Measurements from ENCODE around the gene C16orf90.
"Not testable (repeated sequence)": the region's sequence is repeated elsewhere in the genome, so short reads cannot be mapped to it uniquely, and the experiment has no call there.

C16orf90 gene

GRCh38 chr16:3528406-3528805, 33.1 kb upstream of the C16orf90 start:
- Histone ChIP-seq H4K20me1 (ENCODE audit: insufficient read depth, low read length) (no peaks in the 10 kb centered on the region), H2AFZ (ENCODE audit: low read length) (no peak overlapping the region), H3K79me2 (ENCODE audit: low read length) (no peaks in the 10 kb centered on the region), H3F3A (ENCODE audit: insufficient read depth, low read length) (no peaks in the 10 kb centered on the region), H3K4me3 (ENCODE audit: low read length) (no peak overlapping the region), H3K4me2 (ENCODE audit: low read depth, low read length) (no peak overlapping the region), H3K36me3 (replicated peaks; ENCODE audit: insufficient read depth, low read length) (no peaks in the 10 kb centered on the region), H3K27me3 (replicated peaks; ENCODE audit: insufficient read depth, low read length) (no peaks in the 10 kb centered on the region), H3K9me3 (replicated peaks; ENCODE audit: insufficient read depth, low read length) (no peaks in the 10 kb centered on the region), H3K4me1 (ENCODE audit: low read length) (no peaks in the 10 kb centered on the region), H3K27ac (ENCODE audit: low read length) (no peak overlapping the region), H3K9me2 (replicated peaks; ENCODE audit: insufficient read depth, low read length) (no peaks in the 10 kb centered on the region), H3K9ac (ENCODE audit: low read length) (no peak overlapping the region)
- DNase-seq = no peak
- no peak for TF ChIP-seq EZH2phosphoT487 (IDR thresholded peaks at IDR 0.05; ENCODE audit: low read length)
- TF ChIP-seq CTCF (IDR thresholded peaks at IDR 0.05; ENCODE audit: low read length) = no peak
- TF ChIP-seq EZH2 (optimal IDR thresholded peaks at IDR 0.05; ENCODE audit: low read depth, low read length) = no peak

GRCh38 chr16:3527216-3527829, 32.0 kb upstream of the C16orf90 start:
- TF ChIP-seq CTCF (IDR thresholded peaks at IDR 0.05; ENCODE audit: low read length) = peak; percentile 51
- H2AFZ ChIP-seq (ENCODE audit: low read length); H4K20me1 ChIP-seq (ENCODE audit: insufficient read depth, low read length); H3K9ac ChIP-seq (ENCODE audit: low read length); H3K4me3 ChIP-seq (ENCODE audit: low read length); H3K4me1 ChIP-seq (ENCODE audit: low read length); H3K79me2 ChIP-seq (ENCODE audit: low read length); H3K27ac ChIP-seq (ENCODE audit: low read length); H3K9me3 ChIP-seq (replicated peaks; ENCODE audit: insufficient read depth, low read length); H3F3A ChIP-seq (ENCODE audit: insufficient read depth, low read length); H3K9me2 ChIP-seq (replicated peaks; ENCODE audit: insufficient read depth, low read length); H3K36me3 ChIP-seq (replicated peaks; ENCODE audit: insufficient read depth, low read length); H3K27me3 ChIP-seq (replicated peaks; ENCODE audit: insufficient read depth, low read length); H3K4me2 ChIP-seq (ENCODE audit: low read depth, low read length): not testable (repeated sequence)
- peak; percentile 53 for DNase-seq

GRCh38 chr16:3525951-3526350, 30.7 kb upstream of the C16orf90 start:
- no peaks in the 10 kb centered on the region for H3K79me2 ChIP-seq (ENCODE audit: low read length)
- no peaks in the 10 kb centered on the region for H3F3A ChIP-seq (ENCODE audit: insufficient read depth, low read length)
- H3K9ac ChIP-seq (ENCODE audit: low read length) = no peak overlapping the region
- H3K4me2 ChIP-seq (ENCODE audit: low read depth, low read length) = no peak overlapping the region
- H3K27ac ChIP-seq (ENCODE audit: low read length) = no peak overlapping the region
- H3K9me3 ChIP-seq (replicated peaks; ENCODE audit: insufficient read depth, low read length) = no peaks in the 10 kb centered on the region
- no peak for DNase-seq
- no peaks in the 10 kb centered on the region for H3K4me1 ChIP-seq (ENCODE audit: low read length)
- H2AFZ ChIP-seq (ENCODE audit: low read length) = no peak overlapping the region
- no peaks in the 10 kb centered on the region for H3K27me3 ChIP-seq (replicated peaks; ENCODE audit: insufficient read depth, low read length)
- H3K4me3 ChIP-seq (ENCODE audit: low read length) = no peak overlapping the region
- H4K20me1 ChIP-seq (ENCODE audit: insufficient read depth, low read length) = no peaks in the 10 kb centered on the region
- H3K9me2 ChIP-seq (replicated peaks; ENCODE audit: insufficient read depth, low read length) = no peaks in the 10 kb centered on the region
- no peak for TF ChIP-seq CTCF (IDR thresholded peaks at IDR 0.05; ENCODE audit: low read length)
- no peak for TF ChIP-seq EZH2phosphoT487 (IDR thresholded peaks at IDR 0.05; ENCODE audit: low read length)
- no peak for TF ChIP-seq EZH2 (optimal IDR thresholded peaks at IDR 0.05; ENCODE audit: low read depth, low read length)
- H3K36me3 ChIP-seq (replicated peaks; ENCODE audit: insufficient read depth, low read length) = no peaks in the 10 kb centered on the region

Measured in MM.1S (cell line).